BLaER1 treated with 17β-estradiol and CSF1 and Interleukin-3, amounts not matched to agents 10 nM and 100 nM (cell line): ENCODE results near the gene GAL3ST3.
"Not testable (repeated sequence)": the region's sequence is repeated elsewhere in the genome, so short reads cannot be mapped to it uniquely, and the experiment has no call there.

Experiments used
- H3K27ac ChIP-seq, 11 experiments: shearing (Covaris generic); formaldehyde crosslinking; 2 replicates each; pipeline ENCODE4 v1.8.1; 2022
- H3K27me3 ChIP-seq, 11 experiments: shearing (Covaris generic); formaldehyde crosslinking; 2 replicates each; pipeline ENCODE4 v1.8.1; 2022
- H3K36me3 ChIP-seq, 11 experiments: shearing (Covaris generic); formaldehyde crosslinking; 2 replicates each; pipeline ENCODE4 v1.8.1; 2022
- H3K4me1 ChIP-seq, 10 experiments: shearing (Covaris generic); formaldehyde crosslinking; 2 replicates each; pipeline ENCODE4 v1.8.1; 2022
- H3K4me2 ChIP-seq, 11 experiments: shearing (Covaris generic); formaldehyde crosslinking; 2 replicates each; pipeline ENCODE4 v1.8.1; 2022
- H3K4me3 ChIP-seq, 10 experiments: shearing (Covaris generic); formaldehyde crosslinking; 2 replicates each; pipeline ENCODE4 v1.8.1; 2022
- H3K9ac ChIP-seq, 11 experiments: shearing (Covaris generic); formaldehyde crosslinking; 2 replicates each; pipeline ENCODE4 v1.8.1; 2022
- H3K9me3 ChIP-seq, 11 experiments: shearing (Covaris generic); formaldehyde crosslinking; replicated peaks in 1 of 11; 2 replicates each; pipeline ENCODE4 v1.8.1; 2022
- H4K20me1 ChIP-seq, 11 experiments: shearing (Covaris generic); formaldehyde crosslinking; 2 replicates each; pipeline ENCODE4 v1.8.1; 2022
- Cebpa-rat ChIP-seq, 11 experiments: shearing (Covaris generic); IDR thresholded peaks; 2 replicates each; pipeline ENCODE4 v1.8.1; 2022

GAL3ST3 gene

GRCh38 chr11:66015454-66015881, 33.5 kb downstream of the GAL3ST3 start:
- Histone ChIP-seq H3K27me3 (peaks cover 9 to 19% (median 12%) of the 10 kb centered on the region in 11 experiments), H3K4me3 (no peak overlapping the region), H3K36me3 (no peaks in the 10 kb centered on the region), H3K4me2 (peak overlapping the region in 8 of 11 experiments; percentile 9 to 44 (median 26); a peak in 11 of 22 replicates), H3K9ac (peak overlapping the region in 2 of 11 experiments; percentile 16 to 19; a peak in 2 of 22 replicates), H3K9me3 (no peaks in the 10 kb centered on the region), H3K4me1 (peaks cover 17 to 53% (median 38%) of the 10 kb centered on the region in 10 experiments), H4K20me1 (peaks cover 0 to 7% (median 0%) of the 10 kb centered on the region in 11 experiments; a peak in 1 of 22 replicates), H3K27ac (peak overlapping the region in 3 of 11 experiments; percentile 9 to 27 (median 11); a peak in 1 of 22 replicates)
- no peak for TF ChIP-seq Cebpa-rat (IDR thresholded peaks at IDR 0.05)

GRCh38 chr11:66014804-66015453, 34.0 kb downstream of the GAL3ST3 start:
- Histone ChIP-seq H3K36me3 (no peaks in the 10 kb centered on the region), H3K4me1 (peaks cover 12 to 48% (median 32%) of the 10 kb centered on the region in 10 experiments), H4K20me1 (peaks cover 0 to 7% (median 0%) of the 10 kb centered on the region in 11 experiments; a peak in 1 of 22 replicates), H3K4me2 (peak overlapping the region in 8 of 11 experiments; percentile 9 to 44 (median 33); a peak in 10 of 22 replicates), H3K4me3 (no peak overlapping the region), H3K9me3 (no peaks in the 10 kb centered on the region), H3K27ac (peak overlapping the region in 3 of 11 experiments; percentile 9 to 27 (median 11); a peak in 1 of 22 replicates), H3K9ac (peak overlapping the region in 3 of 11 experiments; percentile 16 to 25 (median 19); a peak in 3 of 22 replicates), H3K27me3 (peaks cover 9 to 22% (median 12%) of the 10 kb centered on the region in 11 experiments)
- no peak for TF ChIP-seq Cebpa-rat (IDR thresholded peaks at IDR 0.05)

GRCh38 chr11:66013762-66014100, 35.2 kb downstream of the GAL3ST3 start:
- TF ChIP-seq Cebpa-rat (IDR thresholded peaks at IDR 0.05) = no peak
- peak overlapping the region in 3 of 11 experiments; percentile 53 to 81 (median 72); a peak in 5 of 22 replicates for H3K4me2 ChIP-seq
- H3K27me3 ChIP-seq = peaks cover 9 to 22% (median 12%) of the 10 kb centered on the region in 11 experiments
- H3K4me3 ChIP-seq = no peak overlapping the region
- H3K36me3 ChIP-seq = no peaks in the 10 kb centered on the region
- no peaks in the 10 kb centered on the region for H3K9me3 ChIP-seq
- H3K9ac ChIP-seq = no peak overlapping the region
- peaks cover 17 to 49% (median 40%) of the 10 kb centered on the region in 10 experiments for H3K4me1 ChIP-seq
- H3K27ac ChIP-seq = no peak overlapping the region
- H4K20me1 ChIP-seq = peaks cover 0 to 7% (median 0%) of the 10 kb centered on the region in 11 experiments; a peak in 1 of 22 replicates

GRCh38 chr11:66012946-66013761, 35.8 kb downstream of the GAL3ST3 start:
- TF ChIP-seq Cebpa-rat (IDR thresholded peaks at IDR 0.05) = no peak
- no peaks in the 10 kb centered on the region for H3K9me3 ChIP-seq
- peaks cover 0 to 7% (median 0%) of the 10 kb centered on the region in 11 experiments; a peak in 2 of 22 replicates for H4K20me1 ChIP-seq
- 0 out of 22 replicates have a peak overlapping the region, but pooled peaks of 1 of the 11 experiments have one; percentile 9 for H3K9ac ChIP-seq
- H3K4me3 ChIP-seq = no peak overlapping the region
- H3K36me3 ChIP-seq = no peaks in the 10 kb centered on the region
- H3K27ac ChIP-seq = no peak overlapping the region
- H3K27me3 ChIP-seq = peaks cover 9 to 22% (median 12%) of the 10 kb centered on the region in 11 experiments
- peaks cover 22 to 55% (median 46%) of the 10 kb centered on the region in 10 experiments for H3K4me1 ChIP-seq
- H3K4me2 ChIP-seq = peak overlapping the region in 8 of 11 experiments; percentile 33 to 81 (median 55); a peak in 14 of 22 replicates

- Histone ChIP-seq H3K36me3 (no peaks in the 10 kb centered on the region), H3K4me2 (peak overlapping the region in 8 of 11 experiments; percentile 33 to 81 (median 55); a peak in 14 of 22 replicates), H4K20me1 (peaks cover 0 to 7% (median 0%) of the 10 kb centered on the region in 11 experiments; a peak in 3 of 22 replicates), H3K4me3 (no peak overlapping the region), H3K9ac (0 out of 22 replicates have a peak overlapping the region, but pooled peaks of 1 of the 11 experiments have one; percentile 9), H3K9me3 (no peaks in the 10 kb centered on the region), H3K27ac (no peak overlapping the region), H3K27me3 (peaks cover 9 to 22% (median 12%) of the 10 kb centered on the region in 11 experiments), H3K4me1 (peaks cover 29 to 62% (median 53%) of the 10 kb centered on the region in 10 experiments)
- no peak for TF ChIP-seq Cebpa-rat (IDR thresholded peaks at IDR 0.05)
Measured at GRCh38 chr11:66012371-66012945, 36.5 kb downstream of the GAL3ST3 start.

GRCh38 chr11:66011785-66012303, 37.1 kb downstream of the GAL3ST3 start, which contains the start of gene CST6:
Gene CST6, plus strand, starts transcription at chr11:66012008. Its CDS starts 37 bp downstream, at chr11:66012045.
- Histone ChIP-seq H3K27me3 (peaks cover 9 to 22% (median 12%) of the 10 kb centered on the region in 11 experiments), H3K9ac (0 out of 22 replicates have a peak within 1 kb of the TSS, but pooled peaks of 1 of the 11 experiments have one; percentile 9), H4K20me1 (peaks cover 0 to 11% (median 0%) of the 10 kb centered on the region in 11 experiments; a peak in 3 of 22 replicates), H3K4me3 (no peak within 1 kb of the TSS), H3K4me2 (peak within 1 kb of the TSS in 8 of 11 experiments; percentile 33 to 81 (median 55); a peak in 14 of 22 replicates), H3K27ac (no peak within 1 kb of the TSS), H3K36me3 (peaks cover 0 to under 1% (median 0%) of the 10 kb centered on the region in 11 experiments; a peak in 2 of 22 replicates), H3K9me3 (no peaks in the 10 kb centered on the region), H3K4me1 (peaks cover 35 to 67% (median 58%) of the 10 kb centered on the region in 10 experiments)
- TF ChIP-seq Cebpa-rat (IDR thresholded peaks at IDR 0.05) = no peak

GRCh38 chr11:66011239-66011784, 37.6 kb downstream of the GAL3ST3 start:
- Histone ChIP-seq H3K27me3 (peaks cover 9 to 22% (median 12%) of the 10 kb centered on the region in 11 experiments), H3K36me3 (peaks cover 0 to 6% (median 2%) of the 10 kb centered on the region in 11 experiments; a peak in 10 of 22 replicates), H3K9ac (no peak overlapping the region), H4K20me1 (peaks cover 0 to 15% (median 0%) of the 10 kb centered on the region in 11 experiments; a peak in 6 of 22 replicates), H3K27ac (no peak overlapping the region), H3K4me2 (peak overlapping the region in 3 of 11 experiments; percentile 15 to 19 (median 16); a peak in 1 of 22 replicates), H3K4me1 (peaks cover 35 to 67% (median 58%) of the 10 kb centered on the region in 10 experiments), H3K4me3 (no peak overlapping the region), H3K9me3 (no peaks in the 10 kb centered on the region)
- TF ChIP-seq Cebpa-rat (IDR thresholded peaks at IDR 0.05) = no peak

GRCh38 chr11:66010036-66010435, 38.9 kb downstream of the GAL3ST3 start:
- not testable (repeated sequence) for H3K9ac ChIP-seq, H3K27ac ChIP-seq

More at GRCh38 chr11:66010036-66010435, 38.9 kb downstream of the GAL3ST3 start:
- H4K20me1 ChIP-seq = peaks cover 0 to 19% (median 4%) of the 10 kb centered on the region in 11 experiments; a peak in 7 of 22 replicates
- H3K4me3 ChIP-seq, H3K9me3 ChIP-seq: not testable (repeated sequence)
- H3K27me3 ChIP-seq = peaks cover 9 to 22% (median 12%) of the 10 kb centered on the region in 11 experiments
- peaks cover 12 to 18% (median 14%) of the 10 kb centered on the region in 11 experiments; a peak in 21 of 22 replicates for H3K36me3 ChIP-seq
- H3K4me1 ChIP-seq = peaks cover 31 to 61% (median 48%) of the 10 kb centered on the region in 10 experiments
- H3K4me2 ChIP-seq = peak overlapping the region in 1 of 11 experiments; percentile 22; a peak in 1 of 22 replicates
